Spleen (tissue), 13 donors: ENCODE data around the gene VASN. TPM values are rescaled to one million over a fixed set of nuclear protein-coding genes. Genes with fewer than 3 reads are reported as not detected.

Source experiments
- DNase-seq: peaks from one replicate; pipeline ENCODE4 v3.0.0-alpha.2; 2020
- H3K27ac ChIP-seq, 8 donors: fragments of 200-600 bp; sonication (generic) in 7 of 8; 1 replicate in 4 of 8; 2 replicates in 4 of 8; pipeline versions ENCODE4 v1.5.0 to v1.8.0; 2016 to 2021; ENCODE audit warnings: inconsistent platforms in 4 of 8, mild to moderate bottlenecking in 4 of 8, moderate library complexity in 1 of 8
- H3K27me3 ChIP-seq, 7 donors: fragments of 200-600 bp; sonication (generic) in 6 of 7; replicated peaks in 1 of 7; 1 replicate in 4 of 7; 2 replicates in 3 of 7; pipeline versions ENCODE4 v1.5.0 to v1.8.0; 2016 to 2021; ENCODE audit warnings: inconsistent platforms in 3 of 7, mild to moderate bottlenecking in 1 of 7
- H3K36me3 ChIP-seq, 6 donors: fragments of 200-600 bp; sonication (generic) in 5 of 6; 1 replicate in 4 of 6; 2 replicates in 2 of 6; pipeline versions ENCODE4 v1.5.0 to v1.8.0; 2016 to 2021; ENCODE audit warnings: inconsistent platforms in 2 of 6
- H3K4me1 ChIP-seq, 6 donors: fragments of 200-600 bp; sonication (generic) in 5 of 6; 1 replicate in 3 of 6; 2 replicates in 3 of 6; pipeline versions ENCODE4 v1.5.0 to v1.8.0; 2016 to 2021; ENCODE audit warnings: inconsistent platforms in 3 of 6
- H3K4me3 ChIP-seq, 8 donors: fragments of 200-600 bp; sonication (generic) in 7 of 8; 1 replicate in 4 of 8; 2 replicates in 4 of 8; pipeline versions ENCODE4 v1.5.0 to v1.8.0; 2016 to 2021; ENCODE audit warnings: inconsistent platforms in 4 of 8, mild to moderate bottlenecking in 4 of 8, moderate library complexity in 2 of 8
- H3K9me3 ChIP-seq, 8 donors: fragments of 200-600 bp; sonication (generic) in 7 of 8; 1 replicate in 4 of 8; 2 replicates in 4 of 8; pipeline versions ENCODE4 v1.5.0 to v1.8.0; 2016 to 2021; ENCODE audit warnings: inconsistent platforms in 4 of 8
- CTCF ChIP-seq, 11 experiments: fragments of 200-600 bp in 7 of 11; fragments of 450-650 bp in 4 of 11; sonication (generic) in 4 of 11; IDR thresholded peaks in 8 of 11; conservative IDR thresholded peaks in 3 of 11; 1 replicate in 7 of 11; 2 replicates in 4 of 11; pipeline versions ENCODE4 v1.4.0 to v1.8.0; 2016 to 2021; ENCODE audit warnings: antibody characterized with exemption in 11 of 11, inconsistent platforms in 4 of 11, mild to moderate bottlenecking in 1 of 11
- POLR2A ChIP-seq, 3 donors: fragments of 450-650 bp; IDR thresholded peaks; one replicate each; pipeline ENCODE4 v1.5.1; 2017; ENCODE audit warnings: antibody characterized with exemption in 3 of 3, mild to moderate bottlenecking in 1 of 3
- POLR2AphosphoS5 ChIP-seq, 3 donors: sonication (generic); formaldehyde crosslinking; IDR thresholded peaks; one replicate each; pipeline ENCODE4 v1.5.1; 2017; ENCODE audit warnings: antibody characterized with exemption in 3 of 3
- WGBS, 5 donors: extraction: QIAGEN DNeasy Blood & Tissue Kit in 3 of 5; methylation state at CpG; one replicate each; pipeline versions ENCODE4 v1.1.5 to v1.1.7; 2013 to 2018; 5-methylcytosine and 5-hydroxymethylcytosine counted together
- intact Hi-C: fragments of 100-400 bp; cut with DNase I; formaldehyde crosslinking; loops from one replicate; pipeline ENCODE4 v1.15.0; 2023; ENCODE audit warnings: low total_unique reads
- long read RNA-seq, 2 donors: transcript quantifications; one replicate each; lab custom pipeline, GENCODE V29; 2026
- polyA plus RNA-seq, 3 donors: library from polyadenylated mRNA; stranded (reverse); fragments of 200-250 nt; gene quantifications; one replicate each; pipeline ENCODE4 v1.2.1, GENCODE V29; 2013
- total RNA-seq, 7 donors: library from RNA; depleted of rRNA in 3 of 7; stranded (reverse); fragments of >200 nt in 3 of 7; fragmentation: NEBNext Ultra II Directional in 4 of 7; extraction: Animal tissue kit (Norgen Biotek cat#: 25700) in 4 of 7; gene quantifications; one replicate each; pipeline versions ENCODE4 v1.1.0 to v1.2.1, GENCODE V29; 2016 to 2021
- donor health status: healthy with polysubstance abuse.
- donor health status: DM: no; HTN: no; CAD: no; lungs with moderate emphysema.
- donor health status: DM: no; HTN: no; CAD: no.
- donor health status: Bipolar disorder and iron deficiency.
- donor health status: healthy.
- donor health status: DM: no; HTN: no; CAD: no.
- donor health status: DM: yes; HTN: yes; CAD: no.

Gene VASN
- total RNA-seq (10 to 100 TPM in 5 of 7 donors, 1 to 10 TPM in 2; 7.4 to 24.9 (median 15.6) TPM), polyA plus RNA-seq (1 to 10 TPM; 2.0 to 6.3 (median 5.2) TPM)
- long read RNA-seq, donor 1, transcript VASN-201 (2 exons, 2,806 nt) = major isoform, 22 of 22 reads
- long read RNA-seq, donor 1, partial matches to known transcripts = 0 of 22 reads
- long read RNA-seq, donor 1, other reads (novel, unspliced or antisense) = 0 of 22 reads
- long read RNA-seq, donor 2, transcript VASN-201 (2 exons, 2,806 nt) = major isoform, 15 of 21 reads
- long read RNA-seq, donor 2, partial matches to known transcripts = 6 of 21 reads
- long read RNA-seq, donor 2, other reads (novel, unspliced or antisense) = 0 of 21 reads

- Histone ChIP-seq H3K4me3 (peak within 1 kb of the TSS; percentile 40 to 77 (median 52)), H3K9me3 (no peaks in the 10 kb centered on the region), H3K27me3 (no peaks in the 10 kb centered on the region), H3K36me3 (peaks cover 0 to 62% (median 8%) of the 10 kb centered on the region in 6 donors), H3K27ac (peak within 1 kb of the TSS; percentile 28 to 86 (median 82)), H3K4me1 (peaks cover 26 to 93% (median 58%) of the 10 kb centered on the region in 6 donors)
- TF ChIP-seq CTCF (IDR thresholded peaks at IDR 0.05 in 8 of 11, conservative IDR thresholded peaks at IDR 0.05 in 3 of 11) = no peak
- peak; percentile 91 to 96 (median 96) for TF ChIP-seq POLR2AphosphoS5 (IDR thresholded peaks at IDR 0.05)
- peak in 2 of 3 donors; percentile 32 to 85 for TF ChIP-seq POLR2A (IDR thresholded peaks at IDR 0.05)
- 7 to 53% (median 18%) methylated on average over 4 to 50 of the region's 50 CpGs for WGBS, 5 donors
- DNase-seq = peak; percentile 92
- intact Hi-C loops = no loop called here
Observed at GRCh38 chr16:4371357-4372000, at the start of gene VASN. Gene VASN, plus strand, starts transcription at chr16:4371848. Its CDS starts 9,030 bp downstream, at chr16:4380878.

DNA sequence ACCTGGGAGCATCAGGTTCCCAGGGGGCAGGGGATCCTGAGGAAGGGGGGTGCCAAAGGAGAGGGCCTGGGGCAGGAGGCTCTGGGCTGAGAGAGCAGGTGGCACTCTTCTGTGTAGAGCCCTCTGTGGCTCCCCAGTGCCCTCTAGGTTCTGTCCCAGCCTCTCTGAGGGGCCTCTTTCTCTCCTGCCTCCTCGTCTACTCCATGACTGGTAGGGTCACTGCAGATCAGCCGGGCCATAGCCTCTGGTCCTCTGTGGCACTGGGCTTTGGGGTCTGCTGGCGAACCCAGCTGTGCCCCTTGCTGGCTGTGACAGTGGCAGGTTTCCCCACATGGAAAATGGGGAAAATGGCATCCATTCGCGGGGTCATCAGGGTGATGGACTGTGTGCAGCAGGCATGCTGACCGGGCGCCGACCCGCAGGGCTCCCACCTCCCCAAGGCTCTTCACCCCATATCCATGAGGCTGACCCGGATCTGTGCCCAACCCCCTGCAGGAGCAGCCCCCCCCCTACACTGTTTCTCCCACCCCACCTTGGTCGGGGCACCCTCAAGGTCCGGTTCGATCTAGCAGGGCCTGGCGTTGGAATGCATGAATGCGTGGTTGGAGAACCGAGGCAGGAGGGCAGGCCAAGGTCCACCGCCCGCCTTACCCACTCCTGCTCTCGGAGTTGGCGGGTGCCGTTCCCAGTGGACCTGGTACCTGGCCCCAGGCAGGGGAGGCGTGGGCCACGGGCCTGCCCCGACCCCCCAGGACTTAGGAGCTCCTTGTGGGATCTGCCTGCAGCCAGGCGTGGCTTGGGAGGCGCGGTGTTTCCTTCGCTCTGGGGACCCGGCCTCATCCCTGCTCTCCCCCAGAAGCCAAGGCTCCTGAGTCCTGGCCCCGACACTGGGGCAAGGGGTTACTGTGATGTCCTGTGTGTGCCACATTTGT, 49.3 kb upstream of the VASN start:
- DNase-seq = no peak
- intact Hi-C loops = no loop called here
- Histone ChIP-seq H3K27ac (peak overlapping the region in 2 of 8 donors; percentile 70 to 75), H3K4me1 (peaks cover 17 to 86% (median 63%) of the 10 kb centered on the region in 6 donors), H3K36me3 (no peaks in the 10 kb centered on the region), H3K27me3 (peaks cover 0 to 29% (median 0%) of the 10 kb centered on the region in 7 donors), H3K4me3 (no peak overlapping the region), H3K9me3 (no peaks in the 10 kb centered on the region)
- no peak for TF ChIP-seq CTCF (IDR thresholded peaks at IDR 0.05 in 8 of 11, conservative IDR thresholded peaks at IDR 0.05 in 3 of 11)
- TF ChIP-seq POLR2A (IDR thresholded peaks at IDR 0.05) = no peak
- TF ChIP-seq POLR2AphosphoS5 (IDR thresholded peaks at IDR 0.05) = no peak
- 76 to 94% (median 90%) methylated on average over 15 to 30 of the region's 30 CpGs for WGBS, 5 donors

- Histone ChIP-seq H3K27me3 (peaks cover 0 to 31% (median 0%) of the 10 kb centered on the region in 7 donors), H3K36me3 (no peaks in the 10 kb centered on the region), H3K27ac (peak overlapping the region in 7 of 8 donors; percentile 26 to 75 (median 66)), H3K4me3 (no peak overlapping the region), H3K9me3 (no peaks in the 10 kb centered on the region), H3K4me1 (peaks cover 22 to 86% (median 64%) of the 10 kb centered on the region in 6 donors)
- intact Hi-C loops = no loop called here
- DNase-seq = no peak
- TF ChIP-seq POLR2AphosphoS5 (IDR thresholded peaks at IDR 0.05) (peak in 1 of 3 donors; percentile 25), POLR2A (IDR thresholded peaks at IDR 0.05) (no peak)
- 66 to 77% (median 72%) methylated on average over 9 to 21 of the region's 21 CpGs for WGBS, 5 donors
Observed at GRCh38 chr16:4323071-4323844, 48.4 kb upstream of the VASN start.
